ENCODE measurements around the gene LCN1. TPM values are rescaled to one million over a fixed set of nuclear protein-coding genes. Genes with fewer than 3 reads are reported as not detected.
A peak's percentile ranks its signal among the peaks of the same experiment; 100 is the strongest.

LCN1 gene
- total RNA-seq, 2 donors from 2014 or later, result not detected

- H3K4me1 Mint-ChIP-seq (ENCODE audit: low read depth in 2 of 2), result peaks cover 4 to 6% of the 10 kb centered on the region in 2 donors
- no peak for DNase-seq (ENCODE audit: low spot score)
- H3K36me3 Mint-ChIP-seq, result no peaks in the 10 kb centered on the region
- no peak overlapping the region for H3K4me3 Mint-ChIP-seq
- H3K27me3 Mint-ChIP-seq, result peaks cover 26% of the 10 kb centered on the region in 2 donors
- ATAC-seq, result no peak
- no peak overlapping the region for H3K27ac Mint-ChIP-seq
- no peaks in the 10 kb centered on the region for H3K9me3 Mint-ChIP-seq
Measured at GRCh38 chr9:135516132-135516860, 4.9 kb upstream of the LCN1 start.

GRCh38 chr9:135517407-135517822 lies 3.8 kb upstream of the LCN1 start:
- Mint-ChIP-seq H3K9me3 (no peaks in the 10 kb centered on the region), H3K36me3 (no peaks in the 10 kb centered on the region), H3K27ac (no peak overlapping the region), H3K4me1 (ENCODE audit: low read depth in 2 of 2) (no peaks in the 10 kb centered on the region), H3K4me3 (no peak overlapping the region), H3K27me3 (peaks cover 26% of the 10 kb centered on the region in 2 donors)
- no peak for ATAC-seq
- no peak for DNase-seq (ENCODE audit: low spot score)

GRCh38 chr9:135519179-135519971 lies 1.9 kb upstream of the LCN1 start:
- Mint-ChIP-seq H3K27me3 (peaks cover 26% of the 10 kb centered on the region in 2 donors), H3K27ac (no peak overlapping the region), H3K4me3 (no peak overlapping the region), H3K9me3 (no peaks in the 10 kb centered on the region), H3K36me3 (no peaks in the 10 kb centered on the region), H3K4me1 (ENCODE audit: low read depth in 2 of 2) (no peaks in the 10 kb centered on the region)
- ATAC-seq, result no peak
- DNase-seq (ENCODE audit: low spot score), result no peak

- H3K9me3 Mint-ChIP-seq, result no peaks in the 10 kb centered on the region
- no peak for ATAC-seq
Measured at GRCh38 chr9:135521608-135522095, 412 bp downstream of the LCN1 start.

GRCh38 chr9:135522137-135522877 lies 1.1 kb downstream of the LCN1 start:
- Mint-ChIP-seq H3K27me3 (peaks cover 26% of the 10 kb centered on the region in 2 donors), H3K4me1 (ENCODE audit: low read depth in 2 of 2) (no peaks in the 10 kb centered on the region), H3K36me3 (no peaks in the 10 kb centered on the region), H3K9me3 (no peaks in the 10 kb centered on the region), H3K27ac (no peak overlapping the region), H3K4me3 (no peak overlapping the region)
- DNase-seq (ENCODE audit: low spot score) (no peak), ATAC-seq (no peak)

More at GRCh38 chr9:135521608-135522095, 412 bp downstream of the LCN1 start:
- peaks cover 26% of the 10 kb centered on the region in 2 donors for H3K27me3 Mint-ChIP-seq
- no peak for DNase-seq (ENCODE audit: low spot score)
- H3K27ac Mint-ChIP-seq, result no peak overlapping the region
- H3K4me1 Mint-ChIP-seq (ENCODE audit: low read depth in 2 of 2), result no peaks in the 10 kb centered on the region
- H3K36me3 Mint-ChIP-seq, result no peaks in the 10 kb centered on the region
- H3K4me3 Mint-ChIP-seq, result no peak overlapping the region

- H3K9me3 Mint-ChIP-seq, result no peaks in the 10 kb centered on the region
- H3K36me3 Mint-ChIP-seq, result no peaks in the 10 kb centered on the region
- peaks cover 23 to 25% of the 10 kb centered on the region in 2 donors for H3K27me3 Mint-ChIP-seq
- H3K4me1 Mint-ChIP-seq (ENCODE audit: low read depth in 2 of 2), result no peaks in the 10 kb centered on the region
- no peak overlapping the region for H3K27ac Mint-ChIP-seq
- no peak for ATAC-seq
- no peak overlapping the region for H3K4me3 Mint-ChIP-seq
- DNase-seq (ENCODE audit: low spot score), result no peak
Measured at GRCh38 chr9:135522931-135523330, 1.7 kb downstream of the LCN1 start.

- H3K4me3 Mint-ChIP-seq, result no peak overlapping the region
- no peaks in the 10 kb centered on the region for H3K4me1 Mint-ChIP-seq (ENCODE audit: low read depth in 2 of 2)
- H3K9me3 Mint-ChIP-seq, result no peaks in the 10 kb centered on the region
- H3K27ac Mint-ChIP-seq, result no peak overlapping the region
- ATAC-seq (no peak), DNase-seq (ENCODE audit: low spot score) (no peak)
- no peaks in the 10 kb centered on the region for H3K36me3 Mint-ChIP-seq
- peaks cover 17 to 18% of the 10 kb centered on the region in 2 donors for H3K27me3 Mint-ChIP-seq
Measured at GRCh38 chr9:135523521-135524129, 2.4 kb downstream of the LCN1 start.

GRCh38 chr9:135524130-135524861 lies 3.1 kb downstream of the LCN1 start:
- H3K27ac Mint-ChIP-seq, result no peak overlapping the region
- no peak for ATAC-seq
- H3K4me1 Mint-ChIP-seq (ENCODE audit: low read depth in 2 of 2), result peaks cover 0 to 4% of the 10 kb centered on the region in 2 donors
- no peaks in the 10 kb centered on the region for H3K9me3 Mint-ChIP-seq
- DNase-seq (ENCODE audit: low spot score), result no peak
- peaks cover 14% of the 10 kb centered on the region in 2 donors for H3K27me3 Mint-ChIP-seq
- H3K4me3 Mint-ChIP-seq, result no peak overlapping the region
- no peaks in the 10 kb centered on the region for H3K36me3 Mint-ChIP-seq

- Mint-ChIP-seq H3K9me3 (no peaks in the 10 kb centered on the region), H3K4me3 (no peak overlapping the region), H3K27me3 (peaks cover 4 to 8% of the 10 kb centered on the region in 2 donors), H3K36me3 (no peaks in the 10 kb centered on the region), H3K27ac (no peak overlapping the region), H3K4me1 (ENCODE audit: low read depth in 2 of 2) (peaks cover 0 to 12% of the 10 kb centered on the region in 2 donors)
- no peak for DNase-seq (ENCODE audit: low spot score)
- no peak for ATAC-seq
Measured at GRCh38 chr9:135525241-135526088, 4.2 kb downstream of the LCN1 start.

GRCh38 chr9:135526089-135526729 lies 5.0 kb downstream of the LCN1 start:
- Mint-ChIP-seq H3K4me3 (no peak overlapping the region), H3K4me1 (ENCODE audit: low read depth in 2 of 2) (peaks cover 0 to 13% of the 10 kb centered on the region in 2 donors), H3K36me3 (no peaks in the 10 kb centered on the region), H3K27ac (no peak overlapping the region), H3K9me3 (no peaks in the 10 kb centered on the region), H3K27me3 (peaks cover under 1 to 5% of the 10 kb centered on the region in 2 donors)
- DNase-seq (ENCODE audit: low spot score) (no peak), ATAC-seq (no peak)

GRCh38 chr9:135526730-135527571 lies 5.7 kb downstream of the LCN1 start:
- ATAC-seq, result peak in 1 of 2 donors; percentile 40
- Mint-ChIP-seq H3K27ac (no peak overlapping the region), H3K9me3 (no peaks in the 10 kb centered on the region), H3K27me3 (peaks cover 4 to 5% of the 10 kb centered on the region in 2 donors), H3K36me3 (no peaks in the 10 kb centered on the region), H3K4me1 (ENCODE audit: low read depth in 2 of 2) (peaks cover 0 to 13% of the 10 kb centered on the region in 2 donors), H3K4me3 (no peak overlapping the region)
- DNase-seq (ENCODE audit: low spot score), result no peak
